ENCODE results near the gene IER5L.
"Not testable (repeated sequence)": the region's sequence is repeated elsewhere in the genome, so short reads cannot be mapped to it uniquely, and the experiment has no call there.

The IER5L gene

DNA sequence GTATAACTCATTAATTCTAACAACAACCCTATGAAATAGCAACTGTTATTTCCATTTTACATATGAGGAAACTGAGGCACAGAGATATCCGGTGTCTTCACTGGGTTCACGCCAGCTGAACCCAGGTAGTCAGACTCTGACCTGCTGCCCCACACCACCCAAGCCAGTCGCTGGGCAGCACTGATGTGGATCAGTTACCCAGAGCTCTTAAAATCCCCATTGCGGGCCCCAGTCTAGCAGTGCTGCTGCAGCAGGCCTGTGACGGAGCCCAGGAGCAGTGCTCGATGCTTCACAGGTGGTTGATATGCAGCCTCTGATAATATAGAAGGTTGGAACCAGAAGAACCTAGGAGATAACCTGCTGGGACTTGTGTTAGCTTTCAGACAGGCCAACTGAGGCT lies 42.6 kb downstream of the IER5L start:
- H3K4me3 ChIP-seq (ENCODE audit: low read depth, low read length): no peak overlapping the region
- TF ChIP-seq MYC (IDR thresholded peaks at IDR 0.05; ENCODE audit: low read depth, low read length): no peak
- TF ChIP-seq MAX (IDR thresholded peaks at IDR 0.05; ENCODE audit: low read depth, low read length): no peak
- TF ChIP-seq CTCF (IDR thresholded peaks at IDR 0.05; ENCODE audit: low read depth, low read length): no peak
- no peak for TF ChIP-seq POLR2A (IDR thresholded peaks at IDR 0.05; ENCODE audit: extremely low read depth, insufficient read length)
- DNase-seq (ENCODE audit: low read depth): no peak

DNA sequence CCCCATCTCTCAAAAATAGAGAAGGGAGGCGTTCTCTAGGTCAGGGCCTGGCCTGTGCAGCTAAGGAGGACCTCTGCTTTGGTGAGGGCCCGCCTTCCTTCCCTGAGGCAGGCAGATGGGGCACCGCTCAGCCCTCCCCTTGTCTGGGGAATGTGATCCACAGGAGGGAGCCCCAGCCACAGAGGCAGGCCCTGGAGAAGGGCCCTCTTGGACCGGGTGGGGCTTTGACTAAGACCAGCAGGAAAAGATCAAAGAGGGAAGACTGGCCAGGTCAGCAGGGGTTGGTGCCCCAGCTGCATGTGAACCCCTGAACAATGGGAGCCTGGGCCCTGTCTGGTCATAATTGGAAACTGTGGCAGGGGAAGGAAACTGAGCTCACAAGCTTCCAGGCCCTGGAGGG lies 45.0 kb downstream of the IER5L start:
- H3K4me3 ChIP-seq (ENCODE audit: low read depth, low read length): no peak overlapping the region
- DNase-seq (ENCODE audit: low read depth): no peak
- TF ChIP-seq POLR2A (IDR thresholded peaks at IDR 0.05; ENCODE audit: extremely low read depth, insufficient read length) (no peak), CTCF (IDR thresholded peaks at IDR 0.05; ENCODE audit: low read depth, low read length) (no peak), MYC (IDR thresholded peaks at IDR 0.05; ENCODE audit: low read depth, low read length) (no peak), MAX (IDR thresholded peaks at IDR 0.05; ENCODE audit: low read depth, low read length) (no peak)

DNA sequence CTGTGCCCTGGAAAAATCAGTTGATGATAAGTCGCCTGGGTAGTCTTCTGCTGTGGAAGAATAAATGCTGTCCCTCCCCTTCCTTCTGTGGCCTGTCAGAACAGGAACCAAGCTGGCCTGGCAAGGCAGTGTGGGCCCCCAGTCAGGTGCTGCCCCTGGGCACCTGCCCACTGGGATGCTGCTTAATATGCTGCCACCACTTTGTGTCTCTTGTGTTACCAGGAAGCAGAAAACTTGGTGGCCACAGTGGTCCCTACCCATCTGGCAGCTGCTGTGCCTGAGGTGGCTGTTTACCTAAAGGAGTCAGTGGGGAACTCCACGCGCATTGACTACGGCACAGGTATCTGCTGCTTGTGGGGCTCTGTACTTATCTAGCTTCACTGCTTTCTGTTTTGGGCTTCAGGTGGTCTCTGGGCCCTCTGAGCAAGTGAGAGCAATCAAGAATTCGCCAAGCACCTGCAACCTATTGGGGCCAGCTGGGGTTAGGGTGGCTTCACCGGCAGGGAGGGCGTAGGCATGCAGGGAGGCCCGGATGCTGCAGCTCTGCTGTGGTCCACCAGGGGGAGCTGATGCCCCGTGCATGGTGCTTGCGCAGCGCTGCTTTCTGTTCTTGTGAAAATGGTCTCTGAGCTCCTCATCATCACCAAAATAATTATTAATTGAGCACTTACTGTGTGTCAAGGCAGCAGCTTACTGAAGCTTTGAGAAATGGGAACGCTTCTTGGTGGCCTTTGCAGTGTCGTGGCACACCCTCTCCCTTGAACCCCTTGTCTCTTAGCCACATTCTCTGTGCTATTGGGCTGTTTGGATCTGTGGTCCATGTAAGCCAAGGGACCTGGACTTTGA lies 46.5 kb downstream of the IER5L start:
- peak; percentile 73 for DNase-seq (ENCODE audit: low read depth)
- TF ChIP-seq MAX (IDR thresholded peaks at IDR 0.05; ENCODE audit: low read depth, low read length) (peak; percentile 53; the same call in 1 of the 2 replicates), CTCF (IDR thresholded peaks at IDR 0.05; ENCODE audit: low read depth, low read length) (peak; percentile 98), MYC (IDR thresholded peaks at IDR 0.05; ENCODE audit: low read depth, low read length) (no peak), POLR2A (IDR thresholded peaks at IDR 0.05; ENCODE audit: extremely low read depth, insufficient read length) (no peak)
- no peak overlapping the region for H3K4me3 ChIP-seq (ENCODE audit: low read depth, low read length)

DNA sequence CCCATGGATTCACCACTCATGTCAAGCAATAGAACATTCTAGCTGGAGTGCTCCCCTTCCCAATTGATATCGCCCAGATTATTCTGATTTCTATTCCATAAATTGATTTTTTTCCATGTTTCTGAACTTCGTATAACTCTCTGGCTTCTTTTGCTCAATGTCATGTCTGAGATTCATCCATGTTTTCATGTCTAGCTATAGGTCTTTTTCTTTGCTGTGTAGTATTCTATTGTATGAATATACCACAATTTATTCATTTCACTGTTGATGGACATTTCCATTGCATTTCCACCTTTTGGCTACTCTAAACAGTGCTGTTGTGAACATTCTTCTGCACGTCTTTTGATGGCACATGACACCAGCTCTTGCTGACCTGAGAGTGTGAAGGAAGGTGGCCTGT lies 47.3 kb downstream of the IER5L start:
- no peak for DNase-seq (ENCODE audit: low read depth)
- TF ChIP-seq CTCF (IDR thresholded peaks at IDR 0.05; ENCODE audit: low read depth, low read length) (no peak), POLR2A (IDR thresholded peaks at IDR 0.05; ENCODE audit: extremely low read depth, insufficient read length) (no peak), MYC (IDR thresholded peaks at IDR 0.05; ENCODE audit: low read depth, low read length) (no peak), MAX (IDR thresholded peaks at IDR 0.05; ENCODE audit: low read depth, low read length) (no peak)
- no peak overlapping the region for H3K4me3 ChIP-seq (ENCODE audit: low read depth, low read length)

DNA sequence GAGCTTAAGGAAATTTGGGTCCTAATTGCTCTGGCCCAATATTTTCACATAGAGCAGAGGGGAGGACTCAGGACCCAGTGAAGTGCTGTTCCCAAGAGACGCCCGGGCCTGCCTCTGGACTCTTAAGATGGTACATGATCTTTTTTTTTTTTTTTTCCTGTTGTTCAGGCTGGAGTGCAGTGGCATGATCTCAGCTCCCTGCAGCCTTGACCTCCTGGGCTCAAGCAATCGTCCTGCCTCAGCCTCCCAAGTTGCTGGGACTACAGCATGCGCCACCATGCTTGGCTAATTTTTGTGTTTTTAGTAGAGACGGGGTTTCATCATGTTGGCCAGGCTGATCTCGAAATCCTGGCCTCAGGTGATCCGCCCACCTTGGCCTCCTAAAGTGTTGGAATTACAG lies 47.8 kb downstream of the IER5L start:
- not testable (repeated sequence) for H3K4me3 ChIP-seq (ENCODE audit: low read depth, low read length); DNase-seq (ENCODE audit: low read depth)

- TF ChIP-seq MAX (IDR thresholded peaks at IDR 0.05; ENCODE audit: low read depth, low read length) (no peak), MYC (IDR thresholded peaks at IDR 0.05; ENCODE audit: low read depth, low read length) (no peak), CTCF (IDR thresholded peaks at IDR 0.05; ENCODE audit: low read depth, low read length) (no peak), POLR2A (IDR thresholded peaks at IDR 0.05; ENCODE audit: extremely low read depth, insufficient read length) (no peak)
- no peak overlapping the region for H3K4me3 ChIP-seq (ENCODE audit: low read depth, low read length)
- DNase-seq (ENCODE audit: low read depth): no peak
These were observed 49.4 kb downstream of the IER5L start for GRCh38 chr9:129128689-129129088.
